NCI-H748 (cell line): ENCODE measurements around the gene TLK2.

Experiments
- DNase-seq: peaks from one replicate; lab custom pipeline; 2025; ENCODE audit not compliant: unreplicated experiment; lab: John Stamatoyannopoulos, UW

TLK2 gene

DNA sequence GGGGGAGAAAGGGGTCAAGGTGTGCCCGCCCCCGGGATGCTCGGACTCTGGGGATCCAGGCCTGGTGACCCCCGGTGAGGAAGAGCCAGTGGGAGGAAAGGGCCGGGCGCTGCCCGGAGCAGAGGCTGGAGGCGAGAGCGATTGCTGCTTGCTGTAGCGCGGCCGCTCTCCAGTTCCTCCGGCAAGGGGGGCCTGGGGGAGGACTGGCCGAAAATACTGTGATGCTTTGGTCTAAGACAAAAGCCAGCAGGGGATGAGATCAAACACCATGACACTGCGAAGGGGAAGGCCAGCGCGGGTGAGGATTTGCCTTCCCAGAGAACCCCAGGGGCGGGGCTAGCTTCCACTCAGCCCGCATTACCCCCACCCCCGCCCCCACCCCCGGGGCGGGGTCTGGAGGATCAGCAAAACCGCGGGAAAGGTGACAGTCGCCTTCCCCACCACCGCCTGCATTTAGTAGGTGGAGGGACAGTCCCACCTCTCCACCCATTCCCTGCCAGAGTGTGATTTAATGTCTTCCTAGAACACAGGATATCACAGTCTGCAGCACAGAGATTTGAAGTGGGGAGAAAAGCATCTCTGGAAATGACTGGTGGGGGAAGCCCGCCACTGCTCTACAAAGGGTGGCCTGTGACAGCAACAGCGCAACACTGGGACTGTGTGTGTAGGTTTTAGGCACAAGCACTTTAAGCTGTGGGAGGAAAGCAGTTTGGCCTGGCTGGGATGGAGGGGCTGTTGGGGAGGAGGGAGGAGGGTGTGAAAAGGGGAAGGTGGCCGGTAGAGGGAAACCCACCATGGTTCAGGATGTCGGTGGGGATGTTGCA, 174.6 kb downstream of the TLK2 start:
- peak; percentile 96 for DNase-seq

DNA sequence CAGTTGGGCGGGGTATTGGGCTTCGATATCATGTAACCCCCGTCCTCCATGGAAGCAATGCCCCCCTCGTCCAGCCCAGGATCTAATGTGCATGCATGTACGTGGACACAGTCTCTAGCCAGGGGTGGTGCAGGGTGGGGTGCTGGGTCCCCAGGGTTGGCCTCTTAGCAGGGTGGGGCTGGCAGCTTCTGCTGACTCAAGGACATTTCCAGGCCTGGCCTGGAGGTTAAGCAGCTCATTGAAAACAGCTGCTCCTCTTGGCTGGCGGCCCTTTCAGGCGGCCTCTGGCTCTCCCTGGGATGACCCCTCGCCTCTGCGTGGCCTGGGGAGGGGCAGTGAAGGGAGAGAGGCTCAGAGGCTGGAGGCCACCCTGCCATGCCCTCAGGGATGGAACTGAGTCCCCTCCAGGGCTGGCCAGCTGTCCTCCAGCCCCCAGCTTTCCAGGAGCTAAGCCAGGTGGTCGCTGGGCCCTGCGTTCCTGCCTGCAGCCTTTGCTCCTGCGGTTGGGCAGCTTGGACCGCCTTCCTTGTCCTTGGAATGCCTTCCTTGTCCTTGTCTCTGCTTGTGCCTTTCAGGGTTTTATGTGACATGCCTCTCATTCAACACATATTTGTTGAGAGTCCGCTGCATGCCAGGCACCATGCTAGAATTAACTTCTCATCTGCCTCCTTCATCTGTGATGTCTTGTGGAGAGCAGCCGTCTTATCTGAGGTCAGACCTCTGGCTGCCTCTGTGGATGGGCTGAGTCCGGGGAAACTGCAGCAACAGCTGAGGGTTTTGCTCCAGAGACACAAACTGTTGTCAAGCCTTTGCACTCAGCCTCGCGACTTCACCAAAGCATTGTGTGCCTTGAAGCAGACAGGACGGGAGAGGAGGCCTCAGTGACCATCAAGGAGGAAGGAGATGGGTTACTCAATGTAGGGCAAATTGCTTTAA, 175.5 kb downstream of the TLK2 start:
- DNase-seq: peak; percentile 38

- no peak for DNase-seq
Observed at GRCh38 chr17:62655656-62656055, 177.0 kb downstream of the TLK2 start.

- no peak for DNase-seq
Observed at GRCh38 chr17:62656446-62656845, 177.8 kb downstream of the TLK2 start.

GRCh38 chr17:62657145-62657665, 178.6 kb downstream of the TLK2 start:
- no peak for DNase-seq

DNA sequence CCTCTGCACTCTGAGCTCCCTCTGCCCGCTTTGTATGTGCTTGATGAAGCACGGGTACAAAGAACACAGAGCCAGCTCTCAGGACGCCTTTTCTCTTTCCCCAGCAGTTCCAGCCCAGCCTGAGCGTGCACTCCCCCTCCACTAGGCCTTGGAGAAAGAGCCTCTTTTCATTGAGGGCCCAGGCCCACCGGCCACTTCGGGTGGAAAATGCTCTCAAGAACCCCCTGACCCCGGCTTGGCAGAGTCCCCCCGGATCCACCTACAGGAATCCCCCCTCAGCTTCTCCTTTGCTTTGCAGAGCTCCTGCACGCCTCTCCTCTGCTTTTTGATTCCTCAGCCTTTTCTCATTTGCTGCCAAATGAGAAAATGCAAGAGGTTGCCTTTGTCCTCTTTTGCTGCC, 179.1 kb downstream of the TLK2 start:
- DNase-seq: no peak

- no peak for DNase-seq
Observed at GRCh38 chr17:62658136-62658920, 179.7 kb downstream of the TLK2 start.

DNA sequence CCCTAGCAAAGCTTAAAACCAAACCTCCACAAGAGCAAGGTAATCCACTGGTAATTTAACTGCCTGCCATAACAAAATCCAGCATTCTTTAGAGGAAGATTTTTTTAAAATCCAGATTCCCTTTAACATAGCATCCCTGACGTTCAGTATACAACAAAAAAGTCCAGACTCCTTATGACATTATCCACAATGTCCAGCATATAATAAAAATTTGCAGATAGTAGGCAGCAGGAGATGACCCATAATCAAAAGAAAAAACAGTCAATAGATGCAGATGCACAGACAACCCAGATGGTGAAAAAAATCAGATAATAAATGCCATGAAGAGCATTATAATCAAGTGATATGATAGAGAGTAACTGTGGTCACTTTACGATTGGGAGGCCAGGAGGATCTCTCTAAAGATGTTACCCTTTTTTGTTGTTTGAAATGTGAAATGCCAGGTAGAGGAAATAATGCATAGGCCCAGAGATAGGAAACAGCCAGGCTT, 182.0 kb downstream of the TLK2 start:
- no peak for DNase-seq

GRCh38 chr17:62661337-62661736, 182.7 kb downstream of the TLK2 start:
- DNase-seq: no peak

- no peak for DNase-seq
Observed at GRCh38 chr17:62662855-62663254, 184.2 kb downstream of the TLK2 start.
